HG02938 (cell line): ENCODE results near the gene FMNL3.
A peak's percentile ranks its signal among the peaks of the same experiment; 100 is the strongest.
"Not testable (repeated sequence)": the region's sequence is repeated elsewhere in the genome, so short reads cannot be mapped to it uniquely, and the experiment has no call there.

Source experiments
- ATAC-seq: cut with Tn5 transposase; IDR thresholded peaks from one replicate; pipeline ENCODE4 v1.9.1; 2021; ENCODE audit warnings: mild to moderate bottlenecking, moderate library complexity; ENCODE audit not compliant: unreplicated experiment

Gene FMNL3

DNA sequence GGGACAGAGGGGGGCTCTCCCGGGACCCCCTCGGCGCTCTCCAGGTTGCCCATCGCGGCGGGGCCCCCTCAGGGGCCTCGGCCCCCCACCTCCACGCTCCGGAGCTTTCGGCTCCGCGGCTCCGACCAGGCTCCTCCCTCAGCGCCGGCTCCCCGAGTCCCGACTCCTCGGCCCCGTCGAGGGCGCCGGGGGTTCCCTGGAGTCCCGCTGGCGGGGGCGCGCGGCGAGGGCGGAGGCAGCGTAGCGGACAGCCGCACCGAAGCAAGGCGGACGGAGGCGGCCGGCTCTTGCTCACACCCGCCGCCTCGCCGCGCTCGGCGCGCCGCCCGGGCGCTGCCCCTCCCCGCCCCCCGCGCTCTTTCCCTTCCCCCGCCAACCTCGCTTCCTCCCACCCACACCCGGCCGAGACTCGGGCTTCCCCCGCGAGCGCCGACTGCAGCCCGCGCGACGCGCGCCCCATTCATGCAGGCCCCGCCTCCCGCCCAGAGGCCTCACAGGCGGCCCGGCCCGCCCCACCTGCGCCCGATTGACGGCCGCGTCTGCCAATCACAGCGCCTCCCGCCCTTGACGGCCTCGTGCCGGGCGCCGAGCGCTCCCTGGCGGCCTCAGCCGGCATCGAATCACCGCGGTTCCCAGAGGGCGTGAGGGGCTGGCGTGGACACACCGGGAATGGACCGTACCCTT is at the start of gene FMNL3:
Gene FMNL3 (minus strand): TSS at position 278 of the 684 bp plus-strand sequence. CDS start 225 bp downstream, at position 53.
- peak; percentile 77 for ATAC-seq

GRCh38 chr12:49750996-49751393 is 43.8 kb upstream of the FMNL3 start:
- no peak for ATAC-seq

DNA sequence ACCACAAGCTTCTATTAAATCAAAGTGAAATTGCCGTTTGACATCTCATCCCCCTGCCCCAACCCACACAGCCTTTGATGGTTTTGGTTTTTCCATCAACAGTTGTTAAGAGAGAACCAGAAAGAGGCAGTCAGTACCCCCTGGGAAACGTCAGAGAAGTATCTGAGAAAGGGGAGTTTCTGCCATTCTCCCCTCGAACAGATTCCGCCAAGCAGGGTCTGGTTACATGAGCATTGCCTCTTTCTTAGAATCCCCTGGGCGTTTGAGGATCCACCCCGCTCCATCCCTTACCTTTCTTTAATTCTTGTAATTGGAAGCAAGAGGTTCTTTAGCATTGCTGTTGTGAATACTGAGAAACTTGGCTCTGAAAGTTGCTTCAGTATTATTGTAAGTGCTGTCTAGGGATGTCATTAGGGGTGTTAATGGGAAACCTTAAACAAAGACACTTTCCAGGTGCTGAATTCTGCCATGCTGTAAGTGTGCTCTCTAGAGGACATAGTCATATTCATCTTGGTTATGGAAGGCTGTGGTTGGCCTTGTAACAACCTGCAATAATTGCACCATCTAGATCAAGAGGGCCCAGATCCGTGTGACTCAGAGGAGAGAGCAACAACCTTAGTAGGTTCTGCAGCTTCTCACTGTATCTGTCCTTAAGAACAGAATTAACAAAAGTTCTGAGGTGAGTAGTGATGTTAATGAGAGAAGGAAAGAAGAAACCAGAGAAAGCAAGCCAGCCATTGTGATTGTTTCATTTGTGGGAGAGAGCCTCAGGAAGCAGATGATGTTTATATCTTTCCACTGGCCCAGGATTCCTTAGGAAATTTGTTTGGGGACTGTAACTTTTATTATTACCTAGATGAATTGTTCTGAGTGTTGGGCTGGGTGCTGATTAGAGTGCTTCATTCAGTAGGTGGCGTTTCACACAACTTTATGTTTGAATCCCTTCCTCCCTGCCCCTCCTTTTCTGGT is 43.1 kb upstream of the FMNL3 start:
- ATAC-seq, result no peak

- no peak for ATAC-seq
Measured at GRCh38 chr12:49748800-49749199, 41.6 kb upstream of the FMNL3 start.

GRCh38 chr12:49748306-49748705 is 41.1 kb upstream of the FMNL3 start:
- no peak for ATAC-seq

GRCh38 chr12:49744363-49744885 is 37.2 kb upstream of the FMNL3 start:
- ATAC-seq, result no peak

DNA sequence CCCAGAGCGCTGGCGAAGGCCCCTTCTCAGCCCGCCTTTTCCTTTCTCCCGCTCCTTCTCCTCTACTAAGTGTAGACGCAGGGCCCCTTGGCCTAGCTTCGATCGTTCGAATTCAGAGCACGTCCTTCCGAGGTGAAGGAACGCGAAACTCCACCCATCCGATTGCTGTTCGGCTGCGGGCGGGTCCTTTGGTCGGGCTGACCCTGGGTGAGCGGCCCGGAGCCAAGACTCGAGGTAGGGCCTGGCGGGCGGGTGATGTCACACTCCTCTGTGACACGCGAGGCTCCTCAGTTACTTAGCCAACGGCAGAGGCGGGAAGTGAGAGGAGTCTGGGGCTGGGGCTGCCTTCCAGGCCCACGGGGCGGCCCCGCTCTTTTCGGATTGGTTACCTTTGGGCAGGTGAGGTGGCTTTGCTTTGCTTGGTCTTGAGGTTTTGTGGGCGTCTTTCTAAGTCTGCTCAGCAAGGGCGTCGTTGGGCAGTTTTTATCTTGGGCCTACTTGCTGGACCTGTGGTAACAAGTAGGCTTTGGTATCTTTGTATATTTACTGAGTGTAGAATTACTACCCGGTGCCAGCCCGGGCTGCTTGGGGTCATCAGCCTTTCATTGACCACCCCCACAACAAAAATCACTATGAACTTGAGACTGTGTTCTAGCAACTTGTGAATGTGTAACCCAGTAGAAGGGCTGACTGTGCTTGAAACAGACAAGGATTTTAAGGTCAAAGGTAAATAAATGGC is 34.8 kb upstream of the FMNL3 start:
- ATAC-seq, result peak; percentile 50

DNA sequence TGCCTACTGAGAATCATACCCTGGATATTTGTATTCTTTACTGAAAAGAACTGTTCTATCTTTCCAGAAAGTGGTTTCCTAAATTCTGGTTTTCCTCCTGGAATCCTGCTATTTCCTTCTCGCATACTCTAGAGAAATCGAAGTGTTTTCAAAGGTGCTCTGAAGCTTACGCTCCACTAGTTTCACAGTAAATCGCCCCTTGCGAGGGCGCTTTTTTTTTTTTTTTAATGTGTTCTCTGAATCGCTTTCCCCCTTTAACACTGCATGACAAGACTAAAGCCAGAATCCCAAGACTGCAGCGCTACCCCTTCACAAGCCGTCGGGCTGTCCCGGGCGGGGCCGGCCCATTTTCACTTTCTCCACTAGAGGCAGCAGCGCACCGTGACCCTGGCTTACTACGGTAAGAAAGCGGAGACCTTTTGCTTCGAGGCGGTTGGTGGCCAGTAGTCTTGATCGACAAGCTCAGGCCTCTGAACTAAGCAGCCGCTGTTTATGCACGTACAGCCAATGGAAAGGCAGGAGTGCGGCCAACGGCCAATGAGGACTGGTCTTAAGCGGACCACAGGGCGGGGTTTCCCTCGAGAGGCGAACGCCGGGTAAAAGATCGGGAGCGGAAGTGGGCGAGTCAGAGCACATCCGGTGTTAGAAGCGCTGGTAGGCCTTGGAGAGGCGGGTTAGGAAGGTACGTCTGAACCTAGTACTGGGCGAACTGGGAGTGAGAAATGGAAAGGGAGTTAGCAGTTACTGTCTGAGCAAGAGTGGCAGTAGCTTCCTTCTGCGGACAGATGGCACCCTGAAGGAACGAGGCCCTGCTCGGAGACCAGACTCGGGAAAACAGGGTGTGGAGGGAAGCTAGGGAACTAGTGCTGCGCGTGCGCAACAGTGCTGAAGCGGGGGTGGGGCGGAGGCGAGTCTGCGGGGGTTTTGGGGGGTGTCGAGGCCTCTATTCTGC is 34.0 kb upstream of the FMNL3 start, which contains the start of gene TMBIM6:
Gene TMBIM6 (plus strand): TSS at position 628 of the 952 bp plus-strand sequence. CDS start 10,937 bp downstream, outside the sequence.
- ATAC-seq, result peak; percentile 90

- not testable (repeated sequence) for ATAC-seq
Measured at GRCh38 chr12:49740277-49740676, 33.1 kb upstream of the FMNL3 start.

DNA sequence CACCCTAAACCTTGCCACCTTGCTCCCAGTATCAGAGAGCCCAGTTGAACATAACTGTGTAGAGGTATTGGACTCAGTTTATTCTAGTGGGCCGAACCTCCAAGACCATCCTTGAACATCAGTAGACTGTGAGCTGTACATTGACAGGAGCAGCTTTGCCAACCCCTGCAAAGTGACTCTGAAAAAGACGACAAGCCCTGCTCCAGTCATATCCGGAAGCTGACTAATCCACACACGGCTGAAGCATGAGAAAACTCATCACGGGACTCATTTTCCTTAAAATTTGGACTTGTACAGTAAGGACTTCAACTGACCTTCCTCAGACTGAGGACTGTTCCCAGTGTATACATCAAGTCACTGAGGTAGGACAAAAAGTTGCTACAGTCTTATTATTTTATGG is 31.5 kb upstream of the FMNL3 start:
- not testable (repeated sequence) for ATAC-seq

DNA sequence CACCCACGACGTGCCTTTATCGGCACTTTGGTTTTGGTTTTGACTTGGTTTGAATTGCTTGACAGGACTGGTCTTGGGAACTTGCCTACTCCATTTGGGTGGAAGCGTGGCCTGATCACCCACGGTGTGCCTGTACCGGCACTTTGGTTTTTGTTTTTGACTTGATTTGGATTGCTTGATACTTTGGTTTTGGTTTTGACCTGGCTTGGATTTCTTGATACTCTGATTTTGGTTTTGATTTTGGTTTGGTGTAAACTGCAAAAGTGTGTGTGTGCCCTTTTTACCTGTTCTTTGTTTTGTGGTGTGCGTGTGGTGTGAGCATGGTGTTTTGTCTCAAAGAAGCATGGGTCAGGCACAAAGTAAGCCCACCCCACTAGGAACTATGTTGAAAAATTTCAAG is 27.7 kb upstream of the FMNL3 start:
- ATAC-seq, result not testable (repeated sequence)

GRCh38 chr12:49733219-49734017 is 26.2 kb upstream of the FMNL3 start:
- ATAC-seq, result no peak

GRCh38 chr12:49730568-49731101 is 23.4 kb upstream of the FMNL3 start:
- no peak for ATAC-seq

- ATAC-seq, result no peak
Measured at GRCh38 chr12:49730050-49730449, 22.8 kb upstream of the FMNL3 start.

GRCh38 chr12:49728446-49728845 is 21.2 kb upstream of the FMNL3 start:
- no peak for ATAC-seq

DNA sequence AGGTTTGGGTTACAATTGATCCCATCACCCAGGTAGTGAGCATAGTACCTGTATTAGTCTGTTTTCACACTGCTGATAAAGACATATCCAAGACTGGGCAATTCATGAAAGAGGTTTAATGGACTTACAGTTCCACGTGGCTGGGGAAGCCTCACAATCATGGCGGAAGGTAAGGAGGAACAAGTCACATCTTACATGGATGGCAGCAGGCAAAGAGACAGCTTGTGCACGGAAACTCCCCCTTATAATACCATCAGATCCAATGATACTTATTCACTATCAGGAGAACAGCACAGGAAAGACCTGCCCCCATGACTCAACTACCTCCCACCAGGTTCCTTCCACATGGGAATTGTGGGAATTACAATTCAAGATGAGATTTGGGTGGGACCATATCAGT is 14.2 kb upstream of the FMNL3 start:
- ATAC-seq, result not testable (repeated sequence)

DNA sequence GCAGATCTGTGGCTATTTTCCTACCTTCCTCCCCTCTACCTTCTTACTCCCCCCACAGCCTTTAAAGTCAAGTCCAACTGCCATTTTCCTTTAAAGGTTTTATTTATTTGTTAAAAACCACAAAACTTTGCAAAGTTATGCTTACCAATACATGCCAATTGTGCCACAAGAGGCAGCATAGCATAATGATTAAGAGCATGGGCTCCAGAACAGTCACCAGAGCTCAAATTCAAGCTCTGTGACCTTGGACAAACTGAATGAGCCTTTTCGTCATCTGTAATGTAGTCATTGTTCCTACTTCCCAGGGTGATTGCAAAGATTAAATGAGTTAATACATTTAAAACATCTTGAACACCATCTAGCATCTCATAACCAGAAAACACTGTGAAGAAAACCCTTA is 13.0 kb upstream of the FMNL3 start:
- no peak for ATAC-seq

DNA sequence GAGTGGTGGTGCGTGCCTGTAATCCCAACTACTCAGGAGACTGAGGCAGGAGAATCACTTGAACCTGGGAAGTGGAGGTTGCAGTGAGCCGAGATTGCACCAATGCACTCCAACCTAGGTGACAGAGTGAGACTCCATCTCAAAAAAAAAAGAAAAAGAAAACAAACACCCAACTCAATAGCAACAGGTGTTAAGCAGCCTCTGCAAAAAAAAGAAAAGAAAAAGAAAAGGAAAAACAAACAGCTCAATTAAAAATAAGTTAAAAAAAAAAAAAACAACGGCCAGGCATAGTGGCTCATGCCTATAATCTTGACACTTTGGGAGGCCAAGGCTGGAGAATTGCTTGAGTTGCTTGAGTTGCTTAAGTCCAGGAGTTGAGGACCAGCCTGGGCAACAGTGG is 10.6 kb upstream of the FMNL3 start:
- not testable (repeated sequence) for ATAC-seq

DNA sequence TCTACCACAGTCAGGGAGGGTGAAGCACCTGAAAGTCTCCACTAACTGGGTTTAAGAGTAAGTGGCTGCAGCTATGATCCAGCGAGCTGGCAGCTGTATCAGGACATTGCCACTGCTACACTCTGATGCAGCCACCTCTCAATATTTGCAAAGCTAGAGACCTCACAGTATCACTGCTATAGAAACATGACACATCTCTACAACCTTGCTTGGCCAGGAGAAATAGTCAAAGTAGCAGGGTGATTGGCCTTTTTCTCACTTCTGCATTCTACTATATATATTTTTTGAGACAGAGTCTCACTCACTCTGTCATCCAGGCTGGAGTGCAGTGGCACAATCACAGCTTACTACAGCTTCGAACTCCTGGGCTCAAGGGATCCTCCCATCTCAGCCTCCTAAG is 9.3 kb upstream of the FMNL3 start:
- ATAC-seq, result peak; percentile 58
